NCI-H345 treated with DMSO at 0.1 percent for 48 hours (cell line): Measurements from ENCODE around the gene SEPTIN6.

ENCODE experiments used
- DNase-seq: peaks from one replicate; lab custom pipeline; 2025; ENCODE audit not compliant: unreplicated experiment; lab: John Stamatoyannopoulos, UW

SEPTIN6 gene

DNA sequence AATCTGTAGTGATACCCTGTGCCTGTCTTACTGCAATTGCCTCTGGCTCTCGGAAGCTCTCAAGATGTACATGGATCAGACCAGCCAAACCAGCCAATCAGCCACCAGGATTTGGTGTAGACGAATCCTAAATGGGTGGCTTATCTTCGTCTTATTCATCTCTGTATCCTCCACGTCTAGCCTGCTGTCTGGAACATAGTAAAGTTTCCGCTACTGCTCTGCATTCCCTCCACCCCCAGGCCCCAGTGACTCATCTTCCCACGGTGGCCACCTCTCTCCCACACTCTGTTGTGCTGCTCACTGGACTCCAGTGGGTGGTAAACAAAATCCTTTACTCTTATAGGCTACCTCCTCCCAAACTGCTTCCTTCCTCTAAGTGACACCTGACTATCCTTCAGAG lies 37.8 kb downstream of the SEPTIN6 start:
- DNase-seq = no peak

DNA sequence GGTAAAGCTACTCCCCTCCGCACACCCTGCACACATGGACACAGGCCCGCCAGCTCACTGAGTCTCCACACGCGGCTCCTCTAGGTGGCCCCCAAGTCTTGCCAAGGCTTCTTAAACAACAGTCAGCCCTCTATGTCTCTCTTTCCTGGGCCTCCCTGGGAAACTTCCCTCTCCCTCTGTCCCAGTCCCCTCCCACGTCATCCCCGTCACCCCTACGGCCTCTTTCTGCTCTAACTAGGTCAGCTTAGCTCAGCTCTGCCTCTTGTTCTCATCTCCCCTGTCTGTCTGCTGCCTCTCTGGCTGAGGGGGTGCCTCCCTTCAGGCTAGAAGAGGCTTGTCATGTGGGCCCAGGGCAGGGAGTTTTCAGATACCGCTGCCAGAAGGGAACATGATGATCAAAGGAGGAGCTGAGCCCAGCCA lies 38.8 kb downstream of the SEPTIN6 start:
- no peak for DNase-seq

DNA sequence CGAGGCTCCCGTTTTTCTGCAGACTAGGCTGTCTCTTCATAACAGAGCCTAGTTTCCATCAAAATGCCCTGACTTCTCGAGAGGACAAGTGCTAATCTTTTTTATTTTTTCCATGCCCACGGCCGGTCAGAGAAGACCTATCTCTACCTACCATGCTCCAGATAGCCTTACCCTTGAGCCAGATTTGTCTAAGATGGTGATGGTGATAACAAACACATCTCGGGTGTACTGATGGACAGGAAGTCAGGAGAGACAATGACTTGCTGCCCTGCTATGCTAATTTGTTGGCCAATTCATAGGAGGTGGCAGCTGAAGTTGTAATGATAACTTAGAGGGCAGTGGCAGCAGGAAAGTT lies 44.6 kb downstream of the SEPTIN6 start:
- no peak for DNase-seq

DNA sequence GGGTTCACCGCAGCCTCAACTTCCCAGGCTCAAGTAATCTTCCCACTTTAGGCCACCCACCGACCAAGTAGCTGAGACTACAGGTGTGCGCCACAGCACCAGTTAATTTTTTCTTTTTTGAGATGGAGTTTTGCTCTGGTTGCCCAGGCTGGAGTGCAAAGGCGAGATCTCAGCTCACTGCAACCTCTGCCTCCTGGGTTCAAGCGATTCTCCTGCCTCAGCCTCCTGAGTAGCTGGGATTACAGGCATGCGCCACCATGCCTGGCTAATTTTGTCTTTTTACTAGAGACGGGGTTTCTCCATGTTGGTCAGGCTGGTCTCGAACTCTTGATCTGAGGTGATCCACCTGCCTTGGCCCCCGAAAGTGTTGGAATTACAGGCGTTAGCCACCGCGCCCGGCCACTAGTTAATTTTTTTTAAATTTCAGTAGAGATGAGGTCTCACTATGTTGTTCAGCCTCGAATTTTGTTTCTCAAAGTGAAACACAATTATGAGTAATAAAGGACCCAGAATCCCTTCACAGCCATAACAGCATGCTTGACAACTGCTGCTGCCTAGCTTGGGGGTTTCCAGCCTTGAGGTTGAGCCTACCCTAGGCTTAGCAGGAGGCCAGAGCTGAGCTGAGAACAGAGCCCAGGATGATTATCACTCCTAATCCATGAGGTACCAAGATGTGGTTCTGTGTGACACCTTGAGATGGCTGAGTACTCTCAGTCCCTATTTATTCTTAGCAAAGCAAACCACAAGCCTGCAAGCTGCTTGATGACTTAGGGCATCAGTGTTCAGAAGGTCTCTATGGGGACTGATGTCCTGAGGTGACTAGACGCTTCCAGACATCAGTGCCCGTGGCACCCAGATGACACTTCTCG lies 45.2 kb downstream of the SEPTIN6 start:
- DNase-seq = no peak

DNA sequence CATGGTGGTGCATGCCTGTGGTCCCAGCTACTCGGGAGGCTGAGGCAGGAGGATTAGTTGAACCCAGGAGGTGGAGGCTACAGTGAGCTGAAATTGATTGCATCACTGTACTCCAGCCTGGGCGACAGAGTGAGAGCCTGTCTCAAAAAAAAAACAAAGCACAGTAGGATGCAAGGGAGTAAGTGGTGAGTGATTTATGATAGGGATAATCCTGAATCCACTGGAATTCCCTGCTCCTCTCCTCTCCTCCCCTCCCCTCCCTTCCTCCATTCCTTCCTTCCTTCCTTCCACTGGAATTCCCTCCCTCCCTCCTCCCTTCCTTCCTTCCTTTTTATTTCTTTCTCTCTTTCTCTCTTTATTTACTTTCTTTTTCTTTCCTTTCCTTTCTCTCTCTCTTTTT lies 45.9 kb downstream of the SEPTIN6 start:
- DNase-seq = no peak

DNA sequence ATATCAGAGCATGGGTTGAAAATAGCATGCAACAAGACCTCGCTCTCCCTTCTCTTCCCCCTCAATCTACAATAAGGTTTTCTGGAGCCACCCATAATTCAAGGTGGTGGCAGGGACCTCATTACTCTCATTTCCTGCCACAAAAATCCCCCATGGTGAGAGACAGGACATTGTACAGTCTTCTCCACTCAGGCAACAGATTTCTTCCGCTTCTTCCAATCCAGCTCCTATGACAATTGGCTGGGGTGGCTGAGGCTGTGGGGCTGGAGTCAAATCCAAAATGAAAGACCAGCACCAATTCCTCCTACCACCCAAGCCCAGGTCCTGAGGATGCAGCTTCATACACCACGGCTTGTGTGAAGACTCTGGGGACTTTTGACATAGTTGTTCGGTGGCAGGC lies 46.5 kb downstream of the SEPTIN6 start:
- no peak for DNase-seq

DNA sequence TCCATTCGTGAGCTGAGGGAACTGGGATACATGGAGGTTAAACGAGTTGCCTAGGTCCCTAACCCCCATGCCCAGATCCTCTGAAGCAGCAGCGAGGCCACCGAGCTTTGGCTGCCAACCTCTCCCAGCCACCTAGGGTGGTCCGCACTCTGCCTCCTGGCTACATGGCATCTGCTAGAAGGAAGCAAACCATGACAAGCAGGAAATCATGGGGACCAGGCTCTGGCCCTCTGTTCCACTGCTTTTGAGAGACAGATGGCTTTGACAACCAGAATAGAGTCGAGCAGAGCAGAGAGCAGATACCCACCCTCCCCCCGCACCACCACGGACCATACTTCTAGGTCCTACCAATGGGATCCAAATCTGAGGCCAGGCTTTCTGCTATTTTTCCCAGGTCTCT lies 49.3 kb downstream of the SEPTIN6 start:
- no peak for DNase-seq
